Thyroid gland (tissue), 4 donors: ENCODE results near the gene NEDD4L. TPM values are rescaled to one million over a fixed set of nuclear protein-coding genes. Genes with fewer than 3 reads are reported as not detected.

Experiments used
- DNase-seq, 2 donors: peaks; one replicate each; pipeline ENCODE4 v3.0.0-alpha.2; 2019
- H3K27ac ChIP-seq, 3 donors: fragments of 200-600 bp; sonication (generic); 1 replicate in 2 of 3; 2 replicates in 1 of 3; pipeline ENCODE4 v1.5.1; 2016 to 2019; ENCODE audit warnings: mild to moderate bottlenecking in 1 of 3, moderate library complexity in 1 of 3
- H3K27me3 ChIP-seq: fragments of 200-600 bp; sonication (generic); one replicate; pipeline ENCODE4 v1.5.1; 2019
- H3K36me3 ChIP-seq, 2 donors: fragments of 200-600 bp; sonication (generic); one replicate each; pipeline ENCODE4 v1.5.1; 2016 to 2019
- H3K4me1 ChIP-seq, 2 donors: fragments of 200-600 bp; sonication (generic); one replicate each; pipeline ENCODE4 v1.5.1; 2017 to 2019
- H3K4me3 ChIP-seq, 3 donors: fragments of 200-600 bp; sonication (generic); replicated peaks in 1 of 3; 1 replicate in 2 of 3; 2 replicates in 1 of 3; pipeline ENCODE4 v1.5.1; 2016; ENCODE audit warnings: mild to moderate bottlenecking in 1 of 3
- H3K9me3 ChIP-seq: fragments of 200-600 bp; sonication (generic); one replicate; pipeline ENCODE4 v1.5.1; 2017
- CTCF ChIP-seq, 6 experiments: fragments of 200-600 bp in 3 of 6; fragments of 450-650 bp in 3 of 6; sonication (generic) in 3 of 6; IDR thresholded peaks; one replicate each; pipeline ENCODE4 v1.5.1; 2016 to 2019; ENCODE audit warnings: antibody characterized with exemption in 6 of 6, mild to moderate bottlenecking in 2 of 6, inconsistent platforms in 1 of 6, moderate library complexity in 1 of 6
- POLR2A ChIP-seq, 2 donors: fragments of 450-650 bp; IDR thresholded peaks; one replicate each; pipeline ENCODE4 v1.6.1; 2017; ENCODE audit warnings: antibody characterized with exemption in 2 of 2, mild to moderate bottlenecking in 2 of 2, moderate library complexity in 1 of 2
- WGBS, 2 donors: methylation state at CpG; one replicate each; pipeline ENCODE4 v1.1.5; 2017; 5-methylcytosine and 5-hydroxymethylcytosine counted together
- intact Hi-C: fragments of 100-400 bp; cut with DNase I; formaldehyde crosslinking; loops from one replicate; pipeline ENCODE4 v1.15.1; 2023
- total RNA-seq, 4 donors: library from RNA; depleted of rRNA; stranded (reverse); fragments of >200 nt; gene quantifications; one replicate each; pipeline ENCODE4 v1.2.3, GENCODE V29; 2016

The NEDD4L gene
- total RNA-seq, 4 donors from 2014 or later: 61.5 to 105 (median 78.0) TPM

GRCh38 chr18:58025733-58026132 is 18.3 kb upstream of the NEDD4L start:
- H3K36me3 ChIP-seq: no peaks in the 10 kb centered on the region
- no peaks in the 10 kb centered on the region for H3K27me3 ChIP-seq
- WGBS, 2 donors: 87% methylated on average over 2 of the region's 2 CpGs
- H3K27ac ChIP-seq: no peak overlapping the region
- no peak for DNase-seq
- H3K4me3 ChIP-seq: no peak overlapping the region
- H3K4me1 ChIP-seq: no peaks in the 10 kb centered on the region
- H3K9me3 ChIP-seq: no peaks in the 10 kb centered on the region
- TF ChIP-seq POLR2A (IDR thresholded peaks at IDR 0.05): no peak
- TF ChIP-seq CTCF (IDR thresholded peaks at IDR 0.05): no peak
- intact Hi-C loops: no loop called here

- Histone ChIP-seq H3K36me3 (no peaks in the 10 kb centered on the region), H3K4me3 (no peak overlapping the region), H3K27me3 (no peaks in the 10 kb centered on the region), H3K9me3 (no peaks in the 10 kb centered on the region), H3K27ac (no peak overlapping the region), H3K4me1 (no peaks in the 10 kb centered on the region)
- intact Hi-C loops: no loop called here
- TF ChIP-seq POLR2A (IDR thresholded peaks at IDR 0.05): no peak
- TF ChIP-seq CTCF (IDR thresholded peaks at IDR 0.05): no peak
- no peak for DNase-seq
- WGBS, 2 donors: 84 to 96% methylated on average over 3 of the region's 3 CpGs
These were observed 17.6 kb upstream of the NEDD4L start for GRCh38 chr18:58026395-58026794.

GRCh38 chr18:58026857-58027256 is 17.2 kb upstream of the NEDD4L start:
- Histone ChIP-seq H3K27me3 (no peaks in the 10 kb centered on the region), H3K27ac (no peak overlapping the region), H3K36me3 (no peaks in the 10 kb centered on the region), H3K4me1 (no peaks in the 10 kb centered on the region), H3K4me3 (no peak overlapping the region), H3K9me3 (no peaks in the 10 kb centered on the region)
- TF ChIP-seq POLR2A (IDR thresholded peaks at IDR 0.05) (no peak), CTCF (IDR thresholded peaks at IDR 0.05) (no peak)
- intact Hi-C loops: no loop called here
- DNase-seq: no peak
- WGBS, 2 donors: 47 to 71% methylated on average over 2 of the region's 2 CpGs

GRCh38 chr18:58027341-58027740 is 16.7 kb upstream of the NEDD4L start:
- no peak overlapping the region for H3K4me3 ChIP-seq
- DNase-seq: no peak
- H3K36me3 ChIP-seq: no peaks in the 10 kb centered on the region
- H3K27ac ChIP-seq: no peak overlapping the region
- WGBS, 2 donors: 83 to 85% methylated on average over 3 of the region's 3 CpGs
- intact Hi-C loops: no loop called here
- H3K27me3 ChIP-seq: no peaks in the 10 kb centered on the region
- peaks cover 0 to 4% of the 10 kb centered on the region in 2 donors for H3K4me1 ChIP-seq
- no peaks in the 10 kb centered on the region for H3K9me3 ChIP-seq
- TF ChIP-seq CTCF (IDR thresholded peaks at IDR 0.05): no peak
- TF ChIP-seq POLR2A (IDR thresholded peaks at IDR 0.05): no peak

- TF ChIP-seq POLR2A (IDR thresholded peaks at IDR 0.05): no peak
- TF ChIP-seq CTCF (IDR thresholded peaks at IDR 0.05): no peak
- Histone ChIP-seq H3K4me3 (no peak overlapping the region), H3K9me3 (no peaks in the 10 kb centered on the region), H3K4me1 (peaks cover 6 to 12% of the 10 kb centered on the region in 2 donors), H3K36me3 (no peaks in the 10 kb centered on the region), H3K27ac (no peak overlapping the region), H3K27me3 (no peaks in the 10 kb centered on the region)
- DNase-seq: no peak
- intact Hi-C loops: no loop called here
- 94 to 97% methylated on average over 4 of the region's 4 CpGs for WGBS, 2 donors
These were observed 15.8 kb upstream of the NEDD4L start for GRCh38 chr18:58028109-58028784.
